Upper lobe of left lung (tissue), 4 donors: Measurements from ENCODE around the gene MCOLN3.

Source experiments
- EP300 ChIP-seq, 4 donors: sonication (generic); formaldehyde crosslinking; IDR thresholded peaks; one replicate each; pipeline ENCODE4 v1.5.1; 2017; ENCODE audit warnings: antibody characterized with exemption in 4 of 4, control low read depth in 2 of 4
- POLR2A ChIP-seq, 4 donors: fragments of 450-650 bp; IDR thresholded peaks; one replicate each; pipeline ENCODE4 v1.5.1; 2016 to 2017; ENCODE audit warnings: antibody characterized with exemption in 4 of 4, mild to moderate bottlenecking in 2 of 4
- POLR2AphosphoS5 ChIP-seq, 2 donors: sonication (generic); formaldehyde crosslinking; IDR thresholded peaks; one replicate each; pipeline ENCODE4 v1.5.1; 2017; ENCODE audit warnings: antibody characterized with exemption in 2 of 2

GRCh38 chr1:85001742-85002141 lies 46.6 kb downstream of the MCOLN3 start:
- TF ChIP-seq EP300 (IDR thresholded peaks at IDR 0.05) (no peak), POLR2A (IDR thresholded peaks at IDR 0.05) (no peak), POLR2AphosphoS5 (IDR thresholded peaks at IDR 0.05) (no peak)
